Spleen (tissue), 11 donors: ENCODE measurements around the gene AKAP6. TPM values are rescaled to one million over a fixed set of nuclear protein-coding genes. Genes with fewer than 3 reads are reported as not detected.

Experiments
- DNase-seq: peaks from one replicate; pipeline ENCODE4 v3.0.0-alpha.2; 2020
- H3K27ac ChIP-seq, 8 donors: fragments of 200-600 bp; sonication (generic) in 7 of 8; 1 replicate in 4 of 8; 2 replicates in 4 of 8; pipeline versions ENCODE4 v1.5.0 to v1.8.0; 2016 to 2021; ENCODE audit warnings: inconsistent platforms in 4 of 8, mild to moderate bottlenecking in 4 of 8, moderate library complexity in 1 of 8
- H3K27me3 ChIP-seq, 7 donors: fragments of 200-600 bp; sonication (generic) in 6 of 7; replicated peaks in 1 of 7; 1 replicate in 4 of 7; 2 replicates in 3 of 7; pipeline versions ENCODE4 v1.5.0 to v1.8.0; 2016 to 2021; ENCODE audit warnings: inconsistent platforms in 3 of 7, mild to moderate bottlenecking in 1 of 7
- H3K36me3 ChIP-seq, 6 donors: fragments of 200-600 bp; sonication (generic) in 5 of 6; 1 replicate in 4 of 6; 2 replicates in 2 of 6; pipeline versions ENCODE4 v1.5.0 to v1.8.0; 2016 to 2021; ENCODE audit warnings: inconsistent platforms in 2 of 6
- H3K4me1 ChIP-seq, 6 donors: fragments of 200-600 bp; sonication (generic) in 5 of 6; 1 replicate in 3 of 6; 2 replicates in 3 of 6; pipeline versions ENCODE4 v1.5.0 to v1.8.0; 2016 to 2021; ENCODE audit warnings: inconsistent platforms in 3 of 6
- H3K4me3 ChIP-seq, 8 donors: fragments of 200-600 bp; sonication (generic) in 7 of 8; 1 replicate in 4 of 8; 2 replicates in 4 of 8; pipeline versions ENCODE4 v1.5.0 to v1.8.0; 2016 to 2021; ENCODE audit warnings: inconsistent platforms in 4 of 8, mild to moderate bottlenecking in 4 of 8, moderate library complexity in 2 of 8
- H3K9me3 ChIP-seq, 8 donors: fragments of 200-600 bp; sonication (generic) in 7 of 8; 1 replicate in 4 of 8; 2 replicates in 4 of 8; pipeline versions ENCODE4 v1.5.0 to v1.8.0; 2016 to 2021; ENCODE audit warnings: inconsistent platforms in 4 of 8
- CTCF ChIP-seq, 11 experiments: fragments of 200-600 bp in 7 of 11; fragments of 450-650 bp in 4 of 11; sonication (generic) in 4 of 11; IDR thresholded peaks in 8 of 11; conservative IDR thresholded peaks in 3 of 11; 1 replicate in 7 of 11; 2 replicates in 4 of 11; pipeline versions ENCODE4 v1.4.0 to v1.8.0; 2016 to 2021; ENCODE audit warnings: antibody characterized with exemption in 11 of 11, inconsistent platforms in 4 of 11, mild to moderate bottlenecking in 1 of 11
- POLR2A ChIP-seq, 3 donors: fragments of 450-650 bp; IDR thresholded peaks; one replicate each; pipeline ENCODE4 v1.5.1; 2017; ENCODE audit warnings: antibody characterized with exemption in 3 of 3, mild to moderate bottlenecking in 1 of 3
- POLR2AphosphoS5 ChIP-seq, 3 donors: sonication (generic); formaldehyde crosslinking; IDR thresholded peaks; one replicate each; pipeline ENCODE4 v1.5.1; 2017; ENCODE audit warnings: antibody characterized with exemption in 3 of 3
- WGBS, 5 donors: extraction: QIAGEN DNeasy Blood & Tissue Kit in 3 of 5; methylation state at CpG; one replicate each; pipeline versions ENCODE4 v1.1.5 to v1.1.7; 2013 to 2018; 5-methylcytosine and 5-hydroxymethylcytosine counted together
- intact Hi-C: fragments of 100-400 bp; cut with DNase I; formaldehyde crosslinking; loops from one replicate; pipeline ENCODE4 v1.15.0; 2023; ENCODE audit warnings: low total_unique reads
- polyA plus RNA-seq, 3 donors: library from polyadenylated mRNA; stranded (reverse); fragments of 200-250 nt; gene quantifications; one replicate each; pipeline ENCODE4 v1.2.1, GENCODE V29; 2013
- total RNA-seq, 7 donors: library from RNA; depleted of rRNA in 3 of 7; stranded (reverse); fragments of >200 nt in 3 of 7; fragmentation: NEBNext Ultra II Directional in 4 of 7; extraction: Animal tissue kit (Norgen Biotek cat#: 25700) in 4 of 7; gene quantifications; one replicate each; pipeline versions ENCODE4 v1.1.0 to v1.2.1, GENCODE V29; 2016 to 2021
- donor health status: healthy with polysubstance abuse.
- donor health status: DM: no; HTN: no; CAD: no; lungs with moderate emphysema.
- donor health status: DM: no; HTN: no; CAD: no.
- donor health status: Bipolar disorder and iron deficiency.
- donor health status: healthy.
- donor health status: DM: no; HTN: no; CAD: no.
- donor health status: DM: yes; HTN: yes; CAD: no.

Gene AKAP6
- total and polyA plus RNA-seq, 10 donors: 0.20 to 12.1 (median 4.8) TPM

- 76 to 86% (median 83%) methylated on average over 10 of the region's 10 CpGs for WGBS, 5 donors
- TF ChIP-seq POLR2AphosphoS5 (IDR thresholded peaks at IDR 0.05): peak in 1 of 3 donors; percentile 23
- TF ChIP-seq CTCF (IDR thresholded peaks at IDR 0.05 in 8 of 11, conservative IDR thresholded peaks at IDR 0.05 in 3 of 11): no peak
- peak overlapping the region in 5 of 8 donors; percentile 31 to 74 (median 57) for H3K27ac ChIP-seq
- no peaks in the 10 kb centered on the region for H3K36me3 ChIP-seq
- no peaks in the 10 kb centered on the region for H3K4me1 ChIP-seq
- H3K27me3 ChIP-seq: no peaks in the 10 kb centered on the region
- DNase-seq: no peak
- intact Hi-C loops: no loop called here
- H3K9me3 ChIP-seq: no peaks in the 10 kb centered on the region
- no peak overlapping the region for H3K4me3 ChIP-seq
Observed at GRCh38 chr14:32509632-32510187, 180.6 kb downstream of the AKAP6 start.

- Histone ChIP-seq H3K27me3 (no peaks in the 10 kb centered on the region), H3K9me3 (no peaks in the 10 kb centered on the region), H3K4me3 (no peak overlapping the region), H3K36me3 (no peaks in the 10 kb centered on the region), H3K4me1 (no peaks in the 10 kb centered on the region), H3K27ac (no peak overlapping the region)
- no peak for DNase-seq
- TF ChIP-seq POLR2AphosphoS5 (IDR thresholded peaks at IDR 0.05): no peak
- TF ChIP-seq POLR2A (IDR thresholded peaks at IDR 0.05): no peak
- TF ChIP-seq CTCF (IDR thresholded peaks at IDR 0.05 in 8 of 11, conservative IDR thresholded peaks at IDR 0.05 in 3 of 11): no peak
- intact Hi-C loops: no loop called here
- WGBS, 5 donors: 77 to 88% (median 82%) methylated on average over 3 of the region's 3 CpGs
Observed at GRCh38 chr14:32510815-32511214, 181.7 kb downstream of the AKAP6 start.

- H3K27ac ChIP-seq: no peak overlapping the region
Observed at GRCh38 chr14:32512348-32512747, 183.2 kb downstream of the AKAP6 start.

DNA sequence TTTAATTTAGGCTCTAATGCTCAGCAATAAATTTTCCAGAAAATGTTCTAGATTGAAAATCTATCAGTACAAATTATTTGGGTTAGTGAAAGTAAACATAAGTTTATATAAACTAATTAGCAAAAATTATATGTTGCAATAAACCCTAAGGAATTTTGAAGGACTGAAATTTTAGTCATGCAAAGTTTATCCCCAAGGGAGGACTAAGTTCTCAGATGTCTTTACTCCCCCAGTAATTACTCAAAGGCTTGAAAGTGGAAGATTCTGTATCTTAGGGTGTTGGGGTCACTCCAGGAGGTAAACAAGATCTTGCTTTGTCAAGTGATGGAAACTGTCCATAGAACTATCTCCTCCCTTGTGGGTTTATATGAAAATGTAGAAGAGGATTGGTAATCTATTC is 183.7 kb downstream of the AKAP6 start:
- no peak for DNase-seq
- Histone ChIP-seq H3K9me3 (no peaks in the 10 kb centered on the region), H3K27me3 (peaks cover 0 to 5% (median 0%) of the 10 kb centered on the region in 7 donors), H3K4me3 (no peak overlapping the region), H3K36me3 (no peaks in the 10 kb centered on the region), H3K27ac (no peak overlapping the region), H3K4me1 (no peaks in the 10 kb centered on the region)
- no peak for TF ChIP-seq POLR2AphosphoS5 (IDR thresholded peaks at IDR 0.05)
- no peak for TF ChIP-seq CTCF (IDR thresholded peaks at IDR 0.05 in 8 of 11, conservative IDR thresholded peaks at IDR 0.05 in 3 of 11)
- TF ChIP-seq POLR2A (IDR thresholded peaks at IDR 0.05): no peak
- intact Hi-C loops: no loop called here

More at GRCh38 chr14:32512348-32512747, 183.2 kb downstream of the AKAP6 start:
- no peak overlapping the region for H3K4me3 ChIP-seq
- no peaks in the 10 kb centered on the region for H3K36me3 ChIP-seq
- H3K4me1 ChIP-seq: no peaks in the 10 kb centered on the region
- TF ChIP-seq POLR2A (IDR thresholded peaks at IDR 0.05) (no peak), POLR2AphosphoS5 (IDR thresholded peaks at IDR 0.05) (no peak), CTCF (IDR thresholded peaks at IDR 0.05 in 8 of 11, conservative IDR thresholded peaks at IDR 0.05 in 3 of 11) (no peak)
- DNase-seq: no peak
- no peaks in the 10 kb centered on the region for H3K9me3 ChIP-seq
- 77 to 86% (median 80%) methylated on average over 3 of the region's 3 CpGs for WGBS, 5 donors
- peaks cover 0 to under 1% (median 0%) of the 10 kb centered on the region in 7 donors for H3K27me3 ChIP-seq
- intact Hi-C loops: no loop called here
